HG02763 (cell line): ENCODE measurements around the gene TCF12.

ENCODE experiments used
- ATAC-seq: cut with Tn5 transposase; IDR thresholded peaks from one replicate; pipeline ENCODE4 v1.9.1; 2021; ENCODE audit warnings: mild to moderate bottlenecking, moderate library complexity; ENCODE audit not compliant: unreplicated experiment

Gene TCF12

DNA sequence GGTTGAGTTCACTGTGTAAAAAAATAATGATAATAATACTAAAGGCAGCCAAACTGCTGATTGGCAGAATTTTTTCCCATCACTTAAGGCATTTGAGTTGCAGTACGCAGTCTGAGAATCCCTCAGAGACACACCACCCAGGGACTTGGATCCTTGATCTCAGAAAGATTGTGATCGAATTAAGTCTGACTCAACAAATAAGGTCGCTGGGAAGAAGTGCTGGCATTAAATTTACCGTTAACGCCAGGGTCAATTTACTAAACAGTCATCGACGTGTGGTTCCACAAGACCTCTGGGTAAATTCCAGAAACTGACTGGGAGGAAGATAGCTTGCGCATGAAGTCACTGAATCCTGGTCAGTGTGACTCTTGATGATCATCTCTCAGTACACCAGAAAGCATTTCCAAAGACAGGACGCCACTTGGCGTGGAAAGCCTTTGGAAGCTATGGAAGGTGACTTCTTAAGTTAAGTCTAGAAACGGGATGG, 409.6 kb downstream of the TCF12 start:
- ATAC-seq, result no peak

GRCh38 chr15:57328479-57328878, 410.0 kb downstream of the TCF12 start:
- no peak for ATAC-seq

DNA sequence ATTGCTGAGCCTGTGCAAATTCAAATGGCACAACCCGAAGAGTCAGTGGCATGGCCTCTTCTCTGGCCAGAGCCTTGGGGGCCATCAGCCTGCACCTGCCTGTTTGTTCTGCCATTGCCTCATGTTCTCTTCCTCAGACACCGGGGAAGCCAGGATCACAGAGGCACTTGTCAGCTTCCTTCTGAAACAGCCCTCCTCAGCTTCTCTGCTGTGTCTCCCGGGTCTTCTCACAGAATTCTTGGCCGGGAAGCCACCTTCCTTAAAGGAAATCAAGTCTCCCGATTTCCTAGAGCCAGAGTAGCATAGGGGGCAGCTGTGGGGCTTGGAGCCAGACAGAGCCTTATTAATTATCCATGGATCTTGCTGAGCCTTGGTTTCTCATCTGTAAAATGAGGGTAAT, 410.5 kb downstream of the TCF12 start:
- no peak for ATAC-seq

DNA sequence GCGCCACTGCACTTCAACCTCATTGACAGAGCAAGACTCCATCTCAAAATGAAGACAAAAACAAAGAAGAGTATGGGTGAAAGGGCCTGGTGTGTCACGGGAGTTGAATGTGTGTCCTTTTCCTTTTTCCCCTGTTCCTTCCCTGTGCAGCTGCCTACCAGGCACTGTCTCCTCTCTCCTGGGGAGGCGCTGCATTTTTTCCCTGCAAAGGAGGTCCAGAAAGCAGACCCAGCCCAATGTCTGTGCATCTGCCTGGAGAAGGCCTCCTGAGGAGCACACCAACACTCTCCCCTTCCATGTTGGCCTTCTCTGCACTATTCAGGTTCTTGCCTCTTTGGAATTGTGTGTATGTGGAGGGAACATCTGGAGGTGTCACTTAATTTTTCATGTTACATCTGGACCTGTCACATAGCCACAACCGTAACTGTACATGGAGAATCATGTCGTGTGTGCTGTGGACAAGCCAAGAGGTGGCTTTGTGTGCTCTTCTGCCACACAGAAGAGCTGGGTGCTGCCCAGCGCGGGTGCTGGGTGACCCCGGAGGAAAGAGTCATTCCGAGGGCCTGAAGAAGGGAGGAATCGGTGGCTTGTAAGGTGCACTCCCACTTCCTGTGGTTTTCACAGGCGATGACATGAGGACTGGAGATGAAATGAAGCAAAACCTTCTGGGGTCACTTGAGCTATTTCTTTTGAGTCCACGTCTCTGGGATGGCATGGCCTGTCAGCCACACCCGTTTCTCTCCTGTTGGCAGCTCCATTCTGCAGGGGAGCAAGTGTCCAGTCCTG, 411.3 kb downstream of the TCF12 start:
- ATAC-seq, result no peak

DNA sequence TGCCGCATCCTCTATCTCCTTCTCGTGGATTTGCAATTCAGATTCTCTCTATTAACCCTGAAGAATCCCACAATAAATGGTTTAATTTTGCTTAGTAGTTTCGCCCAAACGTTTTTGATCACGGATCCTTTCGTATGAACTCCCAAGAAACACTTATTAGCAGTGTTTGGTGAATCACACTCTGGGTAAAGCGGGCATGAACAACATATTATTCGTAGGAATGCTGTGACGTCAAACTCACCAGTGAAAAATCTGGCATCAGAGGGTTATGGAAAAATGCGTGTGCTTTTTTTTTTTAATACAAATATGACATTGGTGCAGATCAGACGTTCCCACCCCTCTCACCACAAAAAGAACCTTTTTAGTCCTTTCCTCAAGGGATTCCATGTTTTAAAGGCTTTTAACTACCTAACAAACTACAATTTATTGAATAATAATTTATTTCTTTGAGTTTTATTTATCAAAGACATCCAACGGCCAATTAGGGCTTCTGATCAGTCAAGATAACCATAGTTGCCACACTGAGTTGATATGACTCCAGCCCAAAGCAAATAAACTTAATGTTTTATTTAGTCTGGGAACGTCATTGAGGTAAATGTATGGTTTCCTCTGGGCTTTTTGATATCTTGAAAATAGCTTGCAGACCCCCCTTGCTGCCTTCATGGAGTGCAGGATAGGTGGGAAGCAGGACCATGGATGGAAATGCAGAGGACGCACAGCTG, 412.3 kb downstream of the TCF12 start:
- ATAC-seq, result no peak

DNA sequence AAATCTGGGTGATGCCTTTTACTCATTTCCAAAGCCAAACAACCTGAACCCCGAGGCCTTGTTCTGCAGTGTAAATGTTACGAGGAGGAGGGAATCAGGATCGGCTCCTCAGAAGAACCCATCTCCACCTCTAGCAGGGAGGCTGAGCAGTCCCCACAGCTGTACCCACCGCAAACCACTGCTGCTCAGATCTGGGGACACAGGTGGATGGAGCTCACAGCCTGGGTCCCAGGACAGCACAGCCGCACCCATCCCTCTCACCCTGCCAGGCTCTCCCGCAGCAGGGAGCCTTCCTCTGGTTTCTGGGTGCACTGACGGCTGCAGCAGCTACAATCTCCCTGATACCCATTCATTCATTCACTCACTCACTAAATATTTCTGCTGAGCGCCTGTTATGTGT, 413.9 kb downstream of the TCF12 start:
- no peak for ATAC-seq

DNA sequence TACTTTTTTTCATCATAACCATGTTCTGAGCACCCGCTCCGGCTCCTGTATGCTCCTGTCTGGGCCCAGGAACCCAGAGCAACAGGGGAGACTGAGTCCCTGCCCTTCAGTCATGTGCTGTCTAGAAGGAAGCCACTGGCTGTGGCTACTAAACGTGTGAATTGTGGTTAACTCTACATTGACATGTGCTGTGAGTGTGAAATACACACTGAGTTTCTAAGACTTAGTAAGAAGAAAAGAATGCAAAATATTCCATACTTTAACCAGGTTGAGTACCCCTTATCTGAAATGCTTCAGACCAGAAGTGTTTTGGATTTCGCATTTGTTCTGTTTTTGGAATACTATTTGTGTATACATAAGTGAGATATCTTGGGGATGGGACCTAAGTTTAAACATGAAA, 415.0 kb downstream of the TCF12 start:
- ATAC-seq, result no peak

GRCh38 chr15:57334257-57334656, 415.8 kb downstream of the TCF12 start:
- ATAC-seq, result no peak

DNA sequence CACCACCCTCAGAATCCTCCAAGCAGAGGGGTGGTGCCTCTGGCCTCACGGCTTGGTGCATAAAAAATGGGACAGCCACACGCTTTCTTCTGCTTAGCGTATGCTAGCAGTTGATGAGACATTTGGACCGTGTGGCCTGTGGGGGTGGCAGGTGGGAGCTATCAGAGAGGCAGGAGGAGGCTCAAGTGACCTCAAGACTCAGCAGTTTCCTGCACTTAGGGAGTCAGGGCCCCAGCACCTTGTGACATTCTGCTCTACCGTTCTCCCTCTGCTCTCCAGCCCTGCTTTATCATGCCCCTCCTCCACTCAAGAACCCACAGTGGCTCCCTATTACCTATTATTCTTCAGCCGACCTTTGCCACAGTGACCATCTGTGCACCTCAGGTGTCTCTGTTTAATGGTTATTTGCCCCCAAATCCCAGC, 416.9 kb downstream of the TCF12 start:
- ATAC-seq, result no peak

- no peak for ATAC-seq
These were observed 417.3 kb downstream of the TCF12 start for GRCh38 chr15:57335719-57336118.

- no peak for ATAC-seq
These were observed 419.5 kb downstream of the TCF12 start for GRCh38 chr15:57337868-57338411.

GRCh38 chr15:57339321-57339720, 420.9 kb downstream of the TCF12 start:
- no peak for ATAC-seq
